SK-N-SH (cell line): ENCODE data around the gene PDZK1IP1. TPM values are rescaled to one million over a fixed set of nuclear protein-coding genes. Genes with fewer than 3 reads are reported as not detected.

Source experiments
- CTCF ChIA-PET: fragments of 300-600, 350-600 bp; formaldehyde crosslinking; extraction: SDS; loops from one replicate; lab custom pipeline; 2021; lab: Yijun Ruan, JAX
- POLR2A ChIA-PET: fragments of 350-600 bp; sonication (Branson Sonifier 250); formaldehyde crosslinking; extraction: SDS; loops from one replicate; lab custom pipeline; 2020; ENCODE audit warnings: antibody characterized with exemption, inconsistent platforms; lab: Yijun Ruan, JAX
- DNase-seq: peaks from one replicate; pipeline ENCODE4 v3.0.0; 2012
- H2AFZ ChIP-seq: fragments of 200-600 bp; sonication (generic); 2 replicates; pipeline ENCODE4 v1.8.1; 2016; ENCODE audit warnings: antibody characterized with exemption, mild to moderate bottlenecking, low read depth
- H3F3A ChIP-seq: fragments of 200-600 bp; sonication (generic); replicated peaks from 2 replicates; pipeline ENCODE3; 2016; ENCODE audit warnings: antibody characterized with exemption, mild to moderate bottlenecking; ENCODE audit not compliant: insufficient read depth
- H3K27ac ChIP-seq, 2 experiments: fragments of 200-500 bp in 1 of 2; fragments of 200-600 bp in 1 of 2; sonication (Bioruptor generic) in 1 of 2; sonication (generic), shearing (Covaris generic) in 1 of 2; 2 replicates each; pipeline versions ENCODE4 v1.5.1 to v1.6.1; 2014 to 2016; ENCODE audit warnings: low read depth in 2 of 2, inconsistent platforms in 1 of 2, low read length in 1 of 2, mild to moderate bottlenecking in 1 of 2, mixed read lengths in 1 of 2
- H3K27me3 ChIP-seq: fragments of 200-600 bp; sonication (generic), shearing (Covaris generic); 2 replicates; pipeline ENCODE4 v1.6.1; 2016; ENCODE audit warnings: mixed run types; ENCODE audit not compliant: insufficient read depth
- H3K36me3 ChIP-seq, 2 experiments: fragments of 200-500 bp in 1 of 2; fragments of 200-600 bp in 1 of 2; sonication (Bioruptor generic) in 1 of 2; sonication (generic) in 1 of 2; replicated peaks in 1 of 2; 2 replicates each; pipeline versions ENCODE3 to v1.5.1; 2014 to 2016; ENCODE audit warnings: low read length in 1 of 2, mild to moderate bottlenecking in 1 of 2; ENCODE audit not compliant: insufficient read depth in 2 of 2, control insufficient read depth in 1 of 2
- H3K4me1 ChIP-seq, 2 experiments: fragments of 200-500 bp in 1 of 2; fragments of 200-600 bp in 1 of 2; sonication (Bioruptor generic) in 1 of 2; sonication (generic), shearing (Covaris generic) in 1 of 2; 2 replicates each; pipeline versions ENCODE4 v1.5.1 to v1.6.1; 2014 to 2016; ENCODE audit warnings: low read depth in 1 of 2, low read length in 1 of 2, mixed run types in 1 of 2; ENCODE audit not compliant: insufficient read depth in 2 of 2, control insufficient read depth in 1 of 2
- H3K4me2 ChIP-seq: fragments of 200-600 bp; sonication (generic), shearing (Covaris generic); 2 replicates; pipeline ENCODE4 v1.6.1; 2017; ENCODE audit warnings: mixed run types
- H3K4me3 ChIP-seq, 2 experiments: fragments of 200-500 bp in 1 of 2; fragments of 200-600 bp in 1 of 2; sonication (Bioruptor generic) in 1 of 2; sonication (generic), shearing (Covaris generic) in 1 of 2; 2 replicates each; pipeline versions ENCODE4 v1.5.1 to v1.8.1; 2014 to 2016; ENCODE audit warnings: low read depth in 2 of 2, inconsistent platforms in 1 of 2, low read length in 1 of 2, mild to moderate bottlenecking in 1 of 2, mixed read lengths in 1 of 2, moderate library complexity in 1 of 2
- H3K79me2 ChIP-seq: fragments of 200-600 bp; sonication (generic); 2 replicates; pipeline ENCODE4 v1.8.1; 2017; ENCODE audit warnings: mild to moderate bottlenecking; ENCODE audit not compliant: insufficient read depth
- H3K9ac ChIP-seq: fragments of 200-600 bp; sonication (generic); 2 replicates; pipeline ENCODE4 v1.6.1; 2017; ENCODE audit warnings: mixed run types
- H3K9me2 ChIP-seq: fragments of 200-600 bp; sonication (generic); 2 replicates; pipeline ENCODE4 v1.6.1; 2017; ENCODE audit warnings: mixed run types
- H3K9me3 ChIP-seq: fragments of 200-600 bp; sonication (generic); 2 replicates; pipeline ENCODE4 v1.6.1; 2017; ENCODE audit warnings: mixed run types, mild to moderate bottlenecking, moderate library complexity
- H4K20me1 ChIP-seq: fragments of 200-600 bp; sonication (generic); 2 replicates; pipeline ENCODE4 v1.6.1; 2017; ENCODE audit warnings: mild to moderate bottlenecking, mixed run types; ENCODE audit not compliant: insufficient read depth
- ELF1 ChIP-seq: IDR thresholded peaks from 2 replicates; pipeline ENCODE4 v1.4.0; 2012
- EZH2phosphoT487 ChIP-seq: fragments of 200-600 bp; sonication (generic); IDR thresholded peaks from 2 replicates; pipeline ENCODE4 v1.6.1; 2017; ENCODE audit warnings: low read depth, mixed run types, mild to moderate bottlenecking, antibody characterized with exemption, moderate library complexity, borderline replicate concordance
- FOSL2 ChIP-seq: IDR thresholded peaks from 2 replicates; pipeline ENCODE4 v1.4.0; 2012; ENCODE audit warnings: low read depth, mild to moderate bottlenecking, moderate library complexity, borderline replicate concordance
- GATA2 ChIP-seq: sonication (generic); formaldehyde crosslinking; IDR thresholded peaks from 2 replicates; pipeline ENCODE4 v1.5.0; 2020; ENCODE audit warnings: mild to moderate bottlenecking, missing genetic modification reagents
- JUND ChIP-seq: IDR thresholded peaks from 2 replicates; pipeline ENCODE4 v1.4.0; 2012
- MXI1 ChIP-seq: IDR thresholded peaks from 2 replicates; pipeline ENCODE4 v1.6.1; 2012; ENCODE audit warnings: mild to moderate bottlenecking, low read depth, low read length, improper control_type of control experiment
- NRF1 ChIP-seq: IDR thresholded peaks from 2 replicates; pipeline ENCODE4 v1.6.1; 2012; ENCODE audit warnings: low read depth, mild to moderate bottlenecking, low read length
- RFX5 ChIP-seq: IDR thresholded peaks from 2 replicates; pipeline ENCODE4 v1.6.1; 2012; ENCODE audit warnings: mild to moderate bottlenecking, improper control_type of control experiment, low read length
- RXRA ChIP-seq: IDR thresholded peaks from 2 replicates; pipeline ENCODE4 v1.4.0; 2012; ENCODE audit warnings: low read depth, mild to moderate bottlenecking, borderline replicate concordance
- SIN3A ChIP-seq: IDR thresholded peaks from 2 replicates; pipeline ENCODE4 v1.6.1; 2012; ENCODE audit warnings: low read depth, mild to moderate bottlenecking, low read length, moderate library complexity, borderline replicate concordance
- TCF12 ChIP-seq: IDR thresholded peaks from 2 replicates; pipeline ENCODE4 v1.4.0; 2012
- TEAD4 ChIP-seq: IDR thresholded peaks from 2 replicates; pipeline ENCODE4 v1.4.0; 2012; ENCODE audit warnings: mild to moderate bottlenecking, borderline replicate concordance; ENCODE audit not compliant: insufficient read depth
- YY1 ChIP-seq: IDR thresholded peaks from 2 replicates; pipeline ENCODE4 v1.4.0; 2012; ENCODE audit warnings: low read depth, mild to moderate bottlenecking
- WGBS: methylation state at CpG from one replicate; pipeline ENCODE4 v1.1.6; 2017; ENCODE audit warnings: low lambda C conversion rate; 5-methylcytosine and 5-hydroxymethylcytosine counted together
- polyA plus RNA-seq, 3 experiments: library from polyadenylated mRNA; depleted of rRNA; stranded (reverse); fragments of >200 nt; gene quantifications; 2 replicates each; pipeline ENCODE4 v1.2.3, GENCODE V29; 2012
- TF ChIP-seq, protein P1 (sequence below): fragments of 150-350 bp; IDR thresholded peaks from 2 replicates; pipeline ENCODE4 v1.6.1; 2016; ENCODE audit warnings: mild to moderate bottlenecking, low read depth, low read length
- TF ChIP-seq, protein P2 (sequence below): IDR thresholded peaks from 2 replicates; pipeline ENCODE4 v1.4.0; 2012; ENCODE audit warnings: low read depth
- TF ChIP-seq, protein P3 (sequence below): fragments of 150-350 bp; IDR thresholded peaks from 2 replicates; pipeline ENCODE4 v1.6.1; 2017; ENCODE audit warnings: antibody characterized with exemption, low read length, low read depth, borderline replicate concordance
- TF ChIP-seq, protein P4 (sequence below): IDR thresholded peaks from 2 replicates; pipeline ENCODE4 v1.4.0; 2012; ENCODE audit warnings: low read depth, borderline replicate concordance
- TF ChIP-seq, protein P5 (sequence below): fragments of 200-600 bp; sonication (generic); IDR thresholded peaks from 2 replicates; pipeline ENCODE4 v1.6.1; 2017; ENCODE audit warnings: antibody characterized with exemption, mild to moderate bottlenecking, moderate library complexity

Gene PDZK1IP1
- polyA plus RNA-seq, 1 of the 3 experiments (the other 2 are of a cell fraction), result not detected

DNA sequence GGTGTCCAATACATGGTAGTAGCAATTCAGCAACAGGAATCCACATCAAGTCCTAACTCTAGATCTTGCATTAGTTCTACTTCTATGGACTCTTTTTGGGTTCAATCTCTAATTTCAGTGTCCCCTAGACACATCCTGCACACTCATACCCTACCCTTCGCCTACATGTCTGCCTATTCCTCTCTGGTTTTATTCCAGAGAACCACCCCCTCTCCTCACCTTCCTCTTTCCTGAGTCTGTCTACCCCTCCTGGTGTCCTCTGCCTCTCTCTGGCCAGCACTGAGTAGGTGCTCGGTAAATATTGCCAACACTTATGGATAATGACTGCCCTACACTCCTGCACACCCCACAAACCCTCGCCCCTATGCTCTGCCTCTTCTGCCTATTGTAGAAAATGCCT is 32.6 kb upstream of the PDZK1IP1 start:
- no peak overlapping the region for H3K4me3 ChIP-seq
- H3K27me3 ChIP-seq, result peaks cover 72% of the 10 kb centered on the region
- no peak overlapping the region for H3K9ac ChIP-seq
- no peaks in the 10 kb centered on the region for H4K20me1 ChIP-seq
- no peaks in the 10 kb centered on the region for H3K9me3 ChIP-seq
- H3F3A ChIP-seq, result no peaks in the 10 kb centered on the region
- no peak overlapping the region for H3K4me2 ChIP-seq
- WGBS, result 35% methylated on average over 3 of the region's 3 CpGs
- H3K36me3 ChIP-seq, result no peaks in the 10 kb centered on the region
- ChIA-PET CTCF (interaction anchor here (1.3 to 1.9 kb wide), 2 partner anchors 40 to 43 kb away, joined by 8 to 10 read pairs; no protein-coding TSS in a partner anchor), POLR2A (no interaction called here)
- no peak overlapping the region for H3K27ac ChIP-seq
- TF ChIP-seq TCF12 (no peak), RFX5 (no peak), FOSL2 (no peak), RXRA (no peak), YY1 (no peak), SIN3A (no peak), ELF1 (no peak), MXI1 (no peak), EZH2phosphoT487 (no peak), GATA2 (no peak), JUND (no peak), NRF1 (no peak), TEAD4 (no peak)
- TF ChIP-seq, protein P1, sequence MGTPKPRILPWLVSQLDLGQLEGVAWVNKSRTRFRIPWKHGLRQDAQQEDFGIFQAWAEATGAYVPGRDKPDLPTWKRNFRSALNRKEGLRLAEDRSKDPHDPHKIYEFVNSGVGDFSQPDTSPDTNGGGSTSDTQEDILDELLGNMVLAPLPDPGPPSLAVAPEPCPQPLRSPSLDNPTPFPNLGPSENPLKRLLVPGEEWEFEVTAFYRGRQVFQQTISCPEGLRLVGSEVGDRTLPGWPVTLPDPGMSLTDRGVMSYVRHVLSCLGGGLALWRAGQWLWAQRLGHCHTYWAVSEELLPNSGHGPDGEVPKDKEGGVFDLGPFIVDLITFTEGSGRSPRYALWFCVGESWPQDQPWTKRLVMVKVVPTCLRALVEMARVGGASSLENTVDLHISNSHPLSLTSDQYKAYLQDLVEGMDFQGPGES, result no peak
- TF ChIP-seq, protein P2, sequence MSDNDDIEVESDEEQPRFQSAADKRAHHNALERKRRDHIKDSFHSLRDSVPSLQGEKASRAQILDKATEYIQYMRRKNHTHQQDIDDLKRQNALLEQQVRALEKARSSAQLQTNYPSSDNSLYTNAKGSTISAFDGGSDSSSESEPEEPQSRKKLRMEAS, result no peak
- TF ChIP-seq, protein P3, sequence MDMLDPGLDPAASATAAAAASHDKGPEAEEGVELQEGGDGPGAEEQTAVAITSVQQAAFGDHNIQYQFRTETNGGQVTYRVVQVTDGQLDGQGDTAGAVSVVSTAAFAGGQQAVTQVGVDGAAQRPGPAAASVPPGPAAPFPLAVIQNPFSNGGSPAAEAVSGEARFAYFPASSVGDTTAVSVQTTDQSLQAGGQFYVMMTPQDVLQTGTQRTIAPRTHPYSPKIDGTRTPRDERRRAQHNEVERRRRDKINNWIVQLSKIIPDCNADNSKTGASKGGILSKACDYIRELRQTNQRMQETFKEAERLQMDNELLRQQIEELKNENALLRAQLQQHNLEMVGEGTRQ, result no peak
- TF ChIP-seq, protein P4, sequence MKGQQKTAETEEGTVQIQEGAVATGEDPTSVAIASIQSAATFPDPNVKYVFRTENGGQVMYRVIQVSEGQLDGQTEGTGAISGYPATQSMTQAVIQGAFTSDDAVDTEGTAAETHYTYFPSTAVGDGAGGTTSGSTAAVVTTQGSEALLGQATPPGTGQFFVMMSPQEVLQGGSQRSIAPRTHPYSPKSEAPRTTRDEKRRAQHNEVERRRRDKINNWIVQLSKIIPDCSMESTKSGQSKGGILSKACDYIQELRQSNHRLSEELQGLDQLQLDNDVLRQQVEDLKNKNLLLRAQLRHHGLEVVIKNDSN, result no peak
- TF ChIP-seq, protein P5, sequence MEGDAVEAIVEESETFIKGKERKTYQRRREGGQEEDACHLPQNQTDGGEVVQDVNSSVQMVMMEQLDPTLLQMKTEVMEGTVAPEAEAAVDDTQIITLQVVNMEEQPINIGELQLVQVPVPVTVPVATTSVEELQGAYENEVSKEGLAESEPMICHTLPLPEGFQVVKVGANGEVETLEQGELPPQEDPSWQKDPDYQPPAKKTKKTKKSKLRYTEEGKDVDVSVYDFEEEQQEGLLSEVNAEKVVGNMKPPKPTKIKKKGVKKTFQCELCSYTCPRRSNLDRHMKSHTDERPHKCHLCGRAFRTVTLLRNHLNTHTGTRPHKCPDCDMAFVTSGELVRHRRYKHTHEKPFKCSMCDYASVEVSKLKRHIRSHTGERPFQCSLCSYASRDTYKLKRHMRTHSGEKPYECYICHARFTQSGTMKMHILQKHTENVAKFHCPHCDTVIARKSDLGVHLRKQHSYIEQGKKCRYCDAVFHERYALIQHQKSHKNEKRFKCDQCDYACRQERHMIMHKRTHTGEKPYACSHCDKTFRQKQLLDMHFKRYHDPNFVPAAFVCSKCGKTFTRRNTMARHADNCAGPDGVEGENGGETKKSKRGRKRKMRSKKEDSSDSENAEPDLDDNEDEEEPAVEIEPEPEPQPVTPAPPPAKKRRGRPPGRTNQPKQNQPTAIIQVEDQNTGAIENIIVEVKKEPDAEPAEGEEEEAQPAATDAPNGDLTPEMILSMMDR, result no peak
- TF ChIP-seq, all 33 proteins: peak for 0
- H3K9me2 ChIP-seq, result no peaks in the 10 kb centered on the region
- H3K4me1 ChIP-seq, result peaks cover 0 to 4% of the 10 kb centered on the region in 2 experiments; a peak in 1 of 4 replicates
- DNase-seq, result no peak
- no peak overlapping the region for H2AFZ ChIP-seq
- no peaks in the 10 kb centered on the region for H3K79me2 ChIP-seq
